C1 segment of cervical spinal cord (tissue), 14 donors: ENCODE measurements around the gene SLC38A5.
"Not testable (repeated sequence)": the region's sequence is repeated elsewhere in the genome, so short reads cannot be mapped to it uniquely, and the experiment has no call there.

Source experiments
- DNase-seq, 14 donors: peaks; one replicate each; lab custom pipeline; 2025; lab: John Stamatoyannopoulos, UW

SLC38A5 gene

GRCh38 chrX:48468693-48469691, 1.1 kb downstream of the SLC38A5 start:
- no peak for DNase-seq

- no peak for DNase-seq
Observed at GRCh38 chrX:48468247-48468671, 1.8 kb downstream of the SLC38A5 start.

- DNase-seq, result no peak
Observed at GRCh38 chrX:48467281-48467761, 2.7 kb downstream of the SLC38A5 start.

- no peak for DNase-seq
Observed at GRCh38 chrX:48466696-48467095, 3.4 kb downstream of the SLC38A5 start.

GRCh38 chrX:48465336-48465933, 4.6 kb downstream of the SLC38A5 start:
- no peak for DNase-seq

GRCh38 chrX:48461830-48462229, 8.2 kb downstream of the SLC38A5 start:
- DNase-seq, result no peak

GRCh38 chrX:48460606-48461005, 9.5 kb downstream of the SLC38A5 start:
- no peak for DNase-seq

GRCh38 chrX:48460031-48460430, 10.0 kb downstream of the SLC38A5 start:
- no peak for DNase-seq

GRCh38 chrX:48459483-48459882, 10.6 kb downstream of the SLC38A5 start:
- DNase-seq, result no peak

GRCh38 chrX:48458711-48459110, 11.3 kb downstream of the SLC38A5 start:
- no peak for DNase-seq

GRCh38 chrX:48456628-48457331, 13.3 kb downstream of the SLC38A5 start:
- DNase-seq, result no peak

- DNase-seq, result no peak
Observed at GRCh38 chrX:48451708-48452107, 18.4 kb downstream of the SLC38A5 start.

GRCh38 chrX:48450076-48450475, 20.0 kb downstream of the SLC38A5 start:
- no peak for DNase-seq

- not testable (repeated sequence) for DNase-seq
Observed at GRCh38 chrX:48447201-48447600, 22.9 kb downstream of the SLC38A5 start.

GRCh38 chrX:48433713-48434112, 36.3 kb downstream of the SLC38A5 start:
- not testable (repeated sequence) for DNase-seq

GRCh38 chrX:48430166-48430565, 39.9 kb downstream of the SLC38A5 start:
- DNase-seq, result not testable (repeated sequence)

- not testable (repeated sequence) for DNase-seq
Observed at GRCh38 chrX:48429606-48430005, 40.5 kb downstream of the SLC38A5 start.

- DNase-seq, result not testable (repeated sequence)
Observed at GRCh38 chrX:48427027-48427716, 42.9 kb downstream of the SLC38A5 start.

GRCh38 chrX:48411860-48412259, 58.2 kb downstream of the SLC38A5 start, which contains the start of gene SSX4B:
Gene SSX4B (minus strand): TSS chrX:48411960. CDS start chrX:48411372, 588 bp downstream.
- DNase-seq, result not testable (repeated sequence)
